COLO829 (cell line): ENCODE measurements around the gene ARHGEF6.
A peak's percentile ranks its signal among the peaks of the same experiment; 100 is the strongest.

Source experiments
- DNase-seq: peaks from one replicate; pipeline ENCODE4 v3.0.0; 2012; ENCODE audit warnings: low spot score

Gene ARHGEF6

DNA sequence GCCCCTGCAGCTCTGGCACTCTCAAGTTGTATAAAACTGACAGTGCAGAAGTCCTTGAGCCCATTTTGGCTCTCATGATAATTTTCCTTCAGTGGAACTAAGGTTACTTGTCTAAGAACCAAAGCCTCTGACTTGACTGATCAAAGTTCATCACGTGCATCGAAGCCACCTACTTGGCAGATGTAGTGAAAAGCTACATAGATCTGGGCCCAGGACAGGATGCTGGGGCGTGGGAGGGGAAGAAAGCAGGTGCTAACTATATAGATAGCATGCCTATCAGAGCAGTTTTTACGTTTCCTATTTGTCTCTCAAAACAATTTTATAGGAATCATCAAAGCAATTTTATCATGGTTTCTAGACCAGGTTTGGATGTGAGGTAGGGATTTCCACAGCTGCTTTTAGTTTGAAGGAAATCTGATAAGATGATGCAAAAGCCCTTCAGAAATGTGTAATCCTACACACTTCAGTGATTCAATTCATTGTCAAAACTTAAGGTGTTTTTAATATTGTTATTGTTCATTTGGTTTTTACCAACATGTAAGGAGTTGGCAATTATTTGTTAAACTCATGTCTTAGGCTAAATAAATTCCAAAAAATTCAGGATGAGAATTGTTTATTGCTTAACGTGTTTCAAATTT, 134.0 kb downstream of the ARHGEF6 start:
- no peak for DNase-seq

DNA sequence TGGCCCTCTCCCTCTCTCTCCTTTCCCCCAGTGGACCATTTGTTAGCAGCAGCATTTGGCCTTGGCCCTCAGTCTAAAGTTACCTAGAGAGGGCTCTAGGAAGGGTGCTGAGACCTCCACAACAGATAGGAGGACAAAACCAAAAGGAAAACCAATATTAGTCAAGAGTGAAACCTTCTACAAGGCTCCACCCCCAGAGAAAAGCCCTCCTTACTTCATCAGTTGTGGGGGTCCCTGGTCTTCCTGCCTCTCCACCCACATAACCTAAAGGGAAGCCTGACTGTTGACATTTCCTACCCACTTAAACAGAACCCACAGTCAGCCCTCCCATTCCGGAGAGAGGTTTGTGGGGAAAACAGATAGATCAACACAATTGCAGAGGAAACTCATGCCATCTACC, 137.5 kb downstream of the ARHGEF6 start:
- no peak for DNase-seq

DNA sequence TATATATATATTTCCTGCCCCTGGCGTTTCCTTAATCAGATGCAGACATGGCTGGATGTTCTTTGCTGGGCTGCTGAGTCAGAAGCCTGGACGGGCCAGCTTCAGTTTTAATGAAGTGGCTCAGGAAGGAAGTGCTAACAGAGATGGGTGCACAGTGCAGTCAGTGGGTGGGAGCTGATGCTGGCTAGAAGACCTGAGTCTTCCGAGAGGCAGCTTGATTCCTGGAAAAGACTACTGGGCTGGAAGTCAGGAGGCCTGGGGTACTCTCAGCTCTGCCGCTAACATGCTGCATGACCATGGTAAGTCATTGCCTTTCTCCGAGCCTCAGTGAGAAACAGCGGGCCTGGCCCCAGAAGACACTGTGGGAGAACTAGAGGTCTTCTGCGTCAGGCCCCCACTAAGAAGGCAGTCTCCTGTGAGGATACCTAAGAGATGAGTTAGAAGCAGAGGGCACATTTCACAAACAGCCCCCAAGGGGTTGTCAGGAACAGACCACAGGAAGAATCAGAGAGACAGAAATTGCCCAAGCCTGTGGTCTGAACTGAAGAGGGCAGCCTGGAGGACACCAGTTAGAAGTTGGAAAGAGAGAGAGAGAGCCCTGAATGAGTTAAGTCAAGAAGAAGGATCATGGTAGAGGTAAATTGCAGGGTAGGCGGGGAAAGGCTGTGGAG, 141.1 kb downstream of the ARHGEF6 start:
- no peak for DNase-seq

DNA sequence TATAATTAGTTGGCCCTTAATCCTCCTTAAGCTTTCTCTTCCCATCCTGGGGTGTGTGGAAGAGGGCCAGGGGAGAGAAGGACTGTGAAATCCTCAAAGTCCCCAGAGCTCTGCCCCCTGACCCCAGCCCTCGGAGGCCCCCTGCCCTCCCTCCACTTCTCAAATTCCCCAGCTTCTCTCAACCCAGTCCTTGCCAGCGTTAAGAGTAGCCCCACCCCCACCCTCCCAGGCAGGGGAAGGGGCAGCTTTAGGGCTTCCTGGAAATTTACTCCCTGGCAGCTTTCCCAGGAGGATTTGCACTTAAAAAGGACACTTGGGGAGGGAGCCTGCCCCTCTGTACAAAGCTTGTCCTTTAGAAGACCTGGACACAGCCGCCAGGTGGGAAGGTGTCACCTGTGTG, 144.6 kb downstream of the ARHGEF6 start:
- no peak for DNase-seq

DNA sequence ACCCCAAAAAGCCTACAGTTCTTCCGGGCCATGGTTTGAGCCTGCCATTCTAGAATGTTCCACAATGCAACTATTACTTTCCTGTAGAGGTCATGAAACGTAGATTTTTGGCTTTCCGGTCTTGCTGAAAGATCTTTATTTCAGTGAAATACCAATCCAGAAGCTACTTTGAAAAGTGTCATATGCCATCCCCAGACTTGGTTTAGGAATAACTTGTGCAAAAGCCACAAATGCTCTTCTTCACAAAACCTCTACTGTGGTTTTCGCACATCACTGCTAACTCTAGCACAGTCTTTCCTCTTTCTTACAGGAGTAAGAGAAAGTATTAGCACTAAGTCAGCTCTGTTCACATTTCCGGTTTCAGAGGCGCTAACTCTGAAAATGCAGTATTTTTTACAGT, 145.5 kb downstream of the ARHGEF6 start:
- no peak for DNase-seq

DNA sequence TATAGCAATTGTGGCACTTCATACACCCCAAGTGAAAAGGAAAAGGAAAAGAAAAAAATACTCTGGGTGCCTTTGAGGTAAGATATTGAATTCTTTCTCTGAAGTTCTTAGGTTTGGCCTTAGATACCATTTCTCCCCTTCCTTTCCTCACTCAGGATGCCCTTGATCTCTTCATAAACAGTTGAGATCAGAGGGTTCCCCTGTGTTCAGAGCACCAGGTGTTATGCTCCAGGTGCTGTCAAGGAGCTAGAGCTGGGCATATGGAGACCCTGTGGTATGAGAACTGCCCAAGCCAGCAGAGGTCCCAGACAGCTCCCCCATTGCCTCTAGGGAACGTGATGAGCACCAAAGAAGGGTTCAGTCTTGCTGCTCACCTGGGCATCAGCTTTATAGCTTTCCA, 149.9 kb downstream of the ARHGEF6 start:
- no peak for DNase-seq

DNA sequence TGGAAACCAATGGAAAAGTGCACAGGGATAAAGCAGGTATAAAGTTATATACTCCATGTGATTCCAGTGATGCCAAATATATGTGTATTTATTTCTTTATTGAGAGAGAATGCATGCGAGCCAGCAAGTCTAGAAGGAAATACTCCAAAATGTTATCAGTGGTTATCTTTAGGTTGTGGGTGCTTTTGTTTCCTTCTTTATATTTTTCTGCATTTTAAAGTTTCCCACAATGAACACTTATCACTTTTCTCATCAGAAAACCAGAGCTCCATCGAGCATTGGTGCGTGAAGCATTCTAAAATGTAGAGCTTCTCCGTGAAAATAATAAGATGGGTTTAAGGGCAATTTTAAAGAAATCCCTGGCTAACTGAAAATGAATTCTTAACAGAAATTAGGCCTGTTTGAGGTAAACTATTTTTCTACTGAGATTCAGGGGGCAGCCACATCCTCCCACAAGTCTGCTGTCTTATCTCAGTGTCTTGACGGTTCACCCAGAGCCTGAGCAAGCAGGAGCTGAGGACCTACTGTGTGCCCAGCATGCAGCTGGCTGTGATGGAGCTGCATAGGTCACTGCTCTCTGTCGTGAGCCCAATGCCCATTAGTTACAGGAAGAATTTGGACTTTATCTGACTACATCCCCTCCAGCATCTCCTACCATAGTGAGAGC, 151.5 kb downstream of the ARHGEF6 start:
- no peak for DNase-seq

DNA sequence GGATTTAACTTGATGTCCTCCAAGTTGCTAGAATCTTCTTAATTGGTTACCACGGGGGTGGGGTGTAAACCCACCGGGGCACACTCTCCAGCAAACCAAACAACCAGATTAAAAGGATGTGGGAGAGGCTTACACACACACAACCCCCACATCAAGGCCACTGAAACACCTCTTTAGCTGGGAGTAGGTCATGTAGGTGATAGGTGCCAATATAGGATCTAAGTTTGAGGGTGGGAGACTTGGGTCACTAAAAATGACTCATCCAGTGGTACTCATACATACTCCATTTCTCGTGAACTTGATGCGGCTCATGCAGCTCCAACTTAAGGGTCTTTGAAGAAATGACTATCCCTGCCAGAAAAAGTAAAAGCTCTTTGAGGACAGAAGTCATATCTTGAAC, 153.3 kb downstream of the ARHGEF6 start:
- DNase-seq = no peak

DNA sequence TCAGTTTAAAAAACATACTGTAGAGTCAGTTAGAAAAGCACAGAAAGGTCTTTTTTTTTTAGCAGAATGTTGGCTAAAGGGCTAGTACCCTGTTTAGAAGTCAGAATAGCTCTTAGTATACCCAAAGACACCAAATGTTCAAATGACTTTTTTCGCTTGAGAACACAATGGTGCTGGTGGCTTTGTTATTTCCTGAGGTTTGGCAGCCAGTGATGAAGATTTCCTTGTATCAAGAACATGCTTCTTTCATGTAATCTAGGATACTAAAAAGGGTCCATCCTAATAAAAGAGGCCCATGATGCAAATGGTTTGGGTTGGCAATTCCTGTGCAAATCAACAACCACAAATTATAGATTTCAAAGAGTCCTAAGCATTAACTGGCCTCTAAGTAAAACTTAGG, 153.8 kb downstream of the ARHGEF6 start:
- DNase-seq = no peak

DNA sequence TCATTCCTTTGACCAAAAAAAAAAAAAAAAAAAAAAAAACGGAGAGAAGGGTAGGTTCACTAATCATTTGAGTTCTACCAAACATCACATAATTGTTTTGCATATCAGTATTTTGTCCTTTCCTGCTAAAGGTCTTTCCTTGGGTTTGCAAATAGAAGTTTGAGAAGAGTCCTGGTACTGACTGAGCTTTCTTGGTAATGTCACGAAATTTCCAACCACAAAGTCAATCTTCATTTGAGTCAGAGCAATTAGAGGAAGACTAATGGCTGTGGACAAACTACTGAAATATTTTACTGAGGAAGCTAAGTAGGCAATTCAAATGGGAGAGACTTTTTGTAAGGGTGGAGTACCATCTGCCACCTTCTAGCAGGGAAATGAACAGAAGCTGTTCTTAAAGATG, 154.5 kb downstream of the ARHGEF6 start:
- DNase-seq = no peak

DNA sequence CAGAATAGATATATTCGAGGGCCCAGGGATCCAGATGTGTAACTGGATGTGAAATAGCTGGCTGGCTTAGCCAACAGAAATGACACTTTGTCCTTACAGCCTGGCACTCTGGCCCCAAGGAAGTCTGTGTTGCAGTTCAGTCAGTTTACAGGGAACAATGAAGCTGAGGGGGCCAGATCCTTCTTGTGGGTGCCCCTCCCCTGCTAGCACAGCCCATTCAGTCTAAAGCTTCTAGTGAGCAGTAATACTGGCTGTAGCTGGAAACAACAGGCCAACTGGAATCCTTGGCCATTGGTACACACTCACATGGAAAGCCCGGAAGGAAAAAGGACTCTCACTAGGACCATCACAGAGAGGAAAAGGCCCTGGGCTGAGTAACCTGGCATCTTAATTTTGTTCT, 155.5 kb downstream of the ARHGEF6 start:
- DNase-seq = no peak

DNA sequence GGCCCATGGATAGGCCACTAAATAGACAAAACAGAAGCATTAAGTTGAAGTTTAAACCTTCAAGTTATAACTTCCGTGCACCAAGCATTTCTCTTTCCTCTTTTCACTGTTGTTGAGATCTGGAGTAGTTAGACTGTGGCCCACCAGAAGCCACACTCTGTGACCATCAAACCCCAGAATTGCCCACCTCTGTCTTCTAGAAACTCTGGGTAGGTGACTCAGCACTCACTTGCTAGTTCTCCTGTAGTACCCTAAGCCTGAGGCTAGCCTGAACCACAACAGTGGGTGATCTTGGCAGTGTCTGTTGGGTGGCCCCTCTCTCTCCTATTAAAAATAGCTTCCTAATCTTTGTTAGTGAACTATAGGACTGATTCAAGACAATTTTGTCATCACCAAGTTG, 157.3 kb downstream of the ARHGEF6 start:
- no peak for DNase-seq

DNA sequence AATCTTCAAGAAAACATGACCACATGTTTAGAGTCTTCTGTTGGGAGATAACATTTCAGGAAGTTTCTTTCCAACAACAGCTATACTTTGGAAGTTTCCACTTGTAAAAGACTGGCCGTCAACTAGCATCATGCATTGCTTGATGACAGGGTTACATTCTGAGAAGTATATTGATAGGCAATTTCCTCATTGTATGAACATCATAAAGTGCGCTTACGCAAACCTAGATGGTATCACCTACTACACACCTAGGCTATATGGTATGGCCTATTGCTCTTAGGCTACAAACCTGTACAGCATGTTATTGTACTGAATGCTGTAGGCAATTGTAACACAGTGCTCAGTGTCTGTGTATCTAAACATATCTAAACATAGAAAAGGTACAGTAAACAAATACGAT, 158.2 kb downstream of the ARHGEF6 start:
- DNase-seq = no peak

DNA sequence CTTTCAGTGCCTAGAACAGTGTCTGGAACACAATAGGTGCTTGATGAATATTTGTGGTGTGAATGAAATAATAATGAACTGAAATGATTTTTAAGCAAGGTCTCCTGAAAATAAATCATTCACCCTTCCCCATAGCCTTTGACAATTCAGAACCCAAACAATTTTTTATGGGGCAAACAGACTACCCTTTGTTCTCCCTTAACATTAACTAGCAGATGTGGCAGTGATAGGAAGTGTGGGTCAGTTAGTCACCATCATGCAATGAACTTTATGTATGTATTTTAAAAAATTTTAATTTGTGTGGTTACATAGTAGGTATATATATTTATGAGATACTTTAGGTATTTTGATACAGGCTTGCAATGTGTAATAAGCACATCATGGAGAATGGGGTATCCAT, 160.0 kb downstream of the ARHGEF6 start:
- DNase-seq = peak; percentile 61

DNA sequence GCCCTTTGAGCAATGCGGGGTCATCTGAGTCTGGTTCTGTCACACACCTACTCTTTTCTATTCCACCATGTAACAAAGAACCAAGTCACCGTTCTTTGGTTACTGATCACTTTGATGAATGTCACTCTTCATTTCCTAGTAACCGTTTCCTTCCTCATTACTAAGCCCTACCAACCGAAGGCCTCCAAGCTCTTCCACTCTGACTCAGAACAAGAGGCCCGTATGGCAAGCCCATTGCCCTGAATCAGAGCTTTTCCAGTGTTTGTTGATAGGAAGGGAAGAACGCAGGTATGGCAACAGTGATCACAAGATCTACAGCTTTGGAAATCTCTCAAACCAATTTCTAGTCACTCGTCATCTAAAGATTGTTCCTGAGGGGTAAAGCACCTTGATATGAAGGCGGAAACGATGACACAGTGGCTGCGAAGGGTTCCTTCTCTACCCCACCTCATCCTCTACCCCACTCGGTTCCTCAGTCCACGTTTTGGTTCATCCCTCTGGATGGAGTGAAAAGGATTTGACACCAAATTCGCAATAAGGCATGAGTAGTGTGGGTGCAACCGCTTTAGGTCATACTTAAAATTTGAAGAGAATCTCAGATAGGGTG, 160.7 kb downstream of the ARHGEF6 start:
- DNase-seq = no peak

DNA sequence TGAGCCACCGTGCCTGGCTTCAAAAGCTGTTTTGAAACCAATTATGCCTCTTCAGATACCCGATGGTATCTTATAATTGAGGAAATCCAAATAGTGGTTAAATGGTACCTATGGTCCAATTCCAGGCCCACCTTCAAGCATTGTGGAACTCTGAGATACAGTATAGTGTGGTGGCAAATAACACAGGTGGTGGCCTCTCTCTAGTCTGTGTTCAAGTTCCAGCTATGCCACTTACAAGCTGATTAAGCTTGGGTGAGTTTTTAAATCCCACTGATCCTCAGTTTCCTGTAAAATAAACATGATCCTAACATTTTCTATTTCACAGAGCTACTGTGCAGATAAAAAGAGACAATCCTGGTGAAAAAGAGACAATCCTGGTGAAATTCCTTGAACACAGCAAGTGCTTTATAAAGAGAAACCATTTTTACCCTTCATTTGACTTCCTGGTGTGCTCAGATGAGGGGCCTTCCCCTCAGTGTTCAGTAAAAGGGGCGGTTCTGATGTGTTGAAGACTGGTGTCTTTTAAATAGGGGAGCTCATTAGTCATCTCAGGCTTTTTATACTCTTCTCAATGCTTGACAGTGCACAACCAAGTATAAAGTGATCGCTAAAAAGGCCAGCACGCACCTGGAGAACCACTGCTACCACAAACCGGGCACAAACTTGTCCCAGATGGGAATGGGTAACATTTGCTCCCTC, 163.6 kb downstream of the ARHGEF6 start:
- DNase-seq = no peak
